Activated CD4-positive, alpha-beta T cell treated with anti-CD3 and anti-CD28 coated beads, Interleukin-2, amount 10 ng/mL, durations not matched to agents 24 days and 14 days (primary cell): ENCODE results near the gene ZCCHC2. TPM values are rescaled to one million over a fixed set of nuclear protein-coding genes. Genes with fewer than 3 reads are reported as not detected.

Experiments
- DNase-seq: peaks from one replicate; pipeline ENCODE4 v3.0.0; 2022
- H3K27ac Mint-ChIP-seq: one replicate; pipeline ENCODE4 v1.8.0; 2022; ENCODE audit warnings: mild to moderate bottlenecking, mixed read lengths
- H3K27me3 Mint-ChIP-seq: one replicate; pipeline ENCODE4 v1.8.0; 2022; ENCODE audit warnings: mixed read lengths
- H3K36me3 Mint-ChIP-seq: one replicate; pipeline ENCODE4 v1.8.0; 2022; ENCODE audit warnings: low read depth, mild to moderate bottlenecking, mixed read lengths
- H3K4me1 Mint-ChIP-seq: one replicate; pipeline ENCODE4 v1.8.0; 2021; ENCODE audit warnings: mixed read lengths
- H3K4me3 Mint-ChIP-seq: one replicate; pipeline ENCODE4 v1.8.0; 2022; ENCODE audit warnings: mild to moderate bottlenecking, moderate library complexity, mixed read lengths
- H3K9me3 Mint-ChIP-seq: one replicate; pipeline ENCODE4 v1.8.0; 2021; ENCODE audit warnings: mixed read lengths
- intact Hi-C: fragments of 100-400 bp; cut with micrococcal nuclease; formaldehyde crosslinking; loops from one replicate; pipeline ENCODE4 v1.15.1; 2023
- total RNA-seq: library from RNA; stranded (reverse); gene quantifications from 2 replicates; pipeline ENCODE4 v1.2.3, GENCODE V29; 2022

Gene ZCCHC2
- total RNA-seq, 1 donor from 2014 or later, result 52.8 TPM

- Mint-ChIP-seq H3K4me1 (peaks cover 2% of the 10 kb centered on the region), H3K4me3 (no peak overlapping the region), H3K9me3 (peaks cover 16% of the 10 kb centered on the region), H3K36me3 (peaks cover 17% of the 10 kb centered on the region), H3K27ac (no peak overlapping the region), H3K27me3 (peaks cover 12% of the 10 kb centered on the region)
- intact Hi-C loops, result no loop called here
- DNase-seq, result peak; percentile 43
Measured at GRCh38 chr18:62498616-62499262, 24.1 kb upstream of the ZCCHC2 start.

- peaks cover 2% of the 10 kb centered on the region for H3K4me1 Mint-ChIP-seq
- peaks cover 16% of the 10 kb centered on the region for H3K9me3 Mint-ChIP-seq
- DNase-seq, result no peak
- intact Hi-C loops, result no loop called here
- H3K4me3 Mint-ChIP-seq, result no peak overlapping the region
- no peak overlapping the region for H3K27ac Mint-ChIP-seq
- H3K36me3 Mint-ChIP-seq, result peaks cover 17% of the 10 kb centered on the region
- peaks cover 10% of the 10 kb centered on the region for H3K27me3 Mint-ChIP-seq
Measured at GRCh38 chr18:62499263-62499650, 23.6 kb upstream of the ZCCHC2 start.

- Mint-ChIP-seq H3K27ac (no peak overlapping the region), H3K4me1 (peaks cover 4% of the 10 kb centered on the region), H3K36me3 (peaks cover 17% of the 10 kb centered on the region), H3K9me3 (peaks cover 16% of the 10 kb centered on the region), H3K4me3 (no peak overlapping the region), H3K27me3 (peaks cover 10% of the 10 kb centered on the region)
- peak; percentile 37 for DNase-seq
- intact Hi-C loops, result loop anchor here (10.0 kb wide), 1 partner anchor 575 kb away; no protein-coding TSS in a partner anchor
Measured at GRCh38 chr18:62500174-62500573, 22.7 kb upstream of the ZCCHC2 start.

GRCh38 chr18:62500966-62501591 is 21.7 kb upstream of the ZCCHC2 start:
- peaks cover 11% of the 10 kb centered on the region for H3K4me1 Mint-ChIP-seq
- intact Hi-C loops, result loop anchor here (10.0 kb wide), 1 partner anchor 576 kb away; no protein-coding TSS in a partner anchor
- no peak overlapping the region for H3K27ac Mint-ChIP-seq
- DNase-seq, result peak; percentile 16
- H3K36me3 Mint-ChIP-seq, result peaks cover 20% of the 10 kb centered on the region
- H3K4me3 Mint-ChIP-seq, result no peak overlapping the region
- H3K9me3 Mint-ChIP-seq, result peaks cover 16% of the 10 kb centered on the region
- peaks cover 10% of the 10 kb centered on the region for H3K27me3 Mint-ChIP-seq

- intact Hi-C loops, result loop anchor here (1.0 to 10.0 kb wide), 5 partner anchors 16 to 581 kb away; partner anchors contain the start of gene TNFRSF11A
- H3K36me3 Mint-ChIP-seq, result peaks cover 32% of the 10 kb centered on the region
- H3K27me3 Mint-ChIP-seq, result no peaks in the 10 kb centered on the region
- H3K27ac Mint-ChIP-seq, result peak overlapping the region; percentile 98
- peaks cover 23% of the 10 kb centered on the region for H3K4me1 Mint-ChIP-seq
- DNase-seq, result peak; percentile 81
- peak overlapping the region; percentile 79 for H3K4me3 Mint-ChIP-seq
- peaks cover 20% of the 10 kb centered on the region for H3K9me3 Mint-ChIP-seq
Measured at GRCh38 chr18:62505669-62506494, 16.9 kb upstream of the ZCCHC2 start.

GRCh38 chr18:62506495-62507143 is 16.2 kb upstream of the ZCCHC2 start:
- Mint-ChIP-seq H3K9me3 (peaks cover 15% of the 10 kb centered on the region), H3K4me1 (peaks cover 23% of the 10 kb centered on the region), H3K4me3 (peak overlapping the region; percentile 79), H3K36me3 (peaks cover 31% of the 10 kb centered on the region), H3K27ac (peak overlapping the region; percentile 98), H3K27me3 (no peaks in the 10 kb centered on the region)
- intact Hi-C loops, result loop anchor here (1.0 to 10.0 kb wide), 5 partner anchors 16 to 582 kb away; partner anchors contain the start of gene TNFRSF11A
- DNase-seq, result peak; percentile 65

GRCh38 chr18:62509779-62510178 is 13.0 kb upstream of the ZCCHC2 start:
- no peak overlapping the region for H3K4me3 Mint-ChIP-seq

GRCh38 chr18:62510789-62511188 is 12.0 kb upstream of the ZCCHC2 start:
- intact Hi-C loops, result no loop called here
- Mint-ChIP-seq H3K9me3 (peaks cover 18% of the 10 kb centered on the region), H3K4me1 (peaks cover 17% of the 10 kb centered on the region), H3K27ac (no peak overlapping the region), H3K4me3 (no peak overlapping the region), H3K27me3 (no peaks in the 10 kb centered on the region), H3K36me3 (peaks cover 38% of the 10 kb centered on the region)
- DNase-seq, result no peak

More at GRCh38 chr18:62509779-62510178, 13.0 kb upstream of the ZCCHC2 start:
- H3K27me3 Mint-ChIP-seq, result no peaks in the 10 kb centered on the region
- DNase-seq, result no peak
- no peak overlapping the region for H3K27ac Mint-ChIP-seq
- H3K4me1 Mint-ChIP-seq, result peaks cover 23% of the 10 kb centered on the region
- intact Hi-C loops, result loop anchor here (5.0 to 10.0 kb wide), 2 partner anchors 182 to 585 kb away; partner anchors contain the start of gene TNFRSF11A
- H3K36me3 Mint-ChIP-seq, result peaks cover 40% of the 10 kb centered on the region
- H3K9me3 Mint-ChIP-seq, result peaks cover 18% of the 10 kb centered on the region

GRCh38 chr18:62512532-62512931 is 10.3 kb upstream of the ZCCHC2 start:
- Mint-ChIP-seq H3K27ac (no peak overlapping the region), H3K4me1 (peaks cover 6% of the 10 kb centered on the region), H3K27me3 (no peaks in the 10 kb centered on the region), H3K9me3 (peaks cover 18% of the 10 kb centered on the region), H3K4me3 (no peak overlapping the region), H3K36me3 (peaks cover 38% of the 10 kb centered on the region)
- DNase-seq, result no peak
- intact Hi-C loops, result no loop called here

- Mint-ChIP-seq H3K4me1 (peaks cover 6% of the 10 kb centered on the region), H3K36me3 (peaks cover 41% of the 10 kb centered on the region), H3K27me3 (no peaks in the 10 kb centered on the region), H3K4me3 (no peak overlapping the region), H3K9me3 (peaks cover 18% of the 10 kb centered on the region), H3K27ac (no peak overlapping the region)
- DNase-seq, result no peak
- intact Hi-C loops, result no loop called here
Measured at GRCh38 chr18:62512996-62513395, 9.8 kb upstream of the ZCCHC2 start.

GRCh38 chr18:62514570-62514969 is 8.3 kb upstream of the ZCCHC2 start:
- no peak overlapping the region for H3K27ac Mint-ChIP-seq
- peaks cover 6% of the 10 kb centered on the region for H3K4me1 Mint-ChIP-seq
- intact Hi-C loops, result no loop called here
- H3K27me3 Mint-ChIP-seq, result no peaks in the 10 kb centered on the region
- DNase-seq, result no peak
- peaks cover 47% of the 10 kb centered on the region for H3K36me3 Mint-ChIP-seq
- peaks cover 25% of the 10 kb centered on the region for H3K9me3 Mint-ChIP-seq
- no peak overlapping the region for H3K4me3 Mint-ChIP-seq

- H3K4me3 Mint-ChIP-seq, result no peak overlapping the region
- intact Hi-C loops, result no loop called here
- H3K36me3 Mint-ChIP-seq, result peaks cover 43% of the 10 kb centered on the region
- H3K27me3 Mint-ChIP-seq, result no peaks in the 10 kb centered on the region
- DNase-seq, result no peak
- H3K9me3 Mint-ChIP-seq, result peaks cover 24% of the 10 kb centered on the region
- H3K4me1 Mint-ChIP-seq, result peaks cover 11% of the 10 kb centered on the region
- no peak overlapping the region for H3K27ac Mint-ChIP-seq
Measured at GRCh38 chr18:62516242-62516641, 6.6 kb upstream of the ZCCHC2 start.
